ENCODE measurements around the gene PAM16.
"Not testable (repeated sequence)": the region's sequence is repeated elsewhere in the genome, so short reads cannot be mapped to it uniquely, and the experiment has no call there.

The PAM16 gene

GRCh38 chr16:4352843-4353242, 1.7 kb upstream of the PAM16 start:
- DNase-seq (ENCODE audit: low spot score): no peak

- no peak for DNase-seq (ENCODE audit: low spot score)
Observed at GRCh38 chr16:4351880-4352279, 759 bp upstream of the PAM16 start.

GRCh38 chr16:4350365-4350786, 745 bp downstream of the PAM16 start:
- no peak for DNase-seq (ENCODE audit: low spot score)

GRCh38 chr16:4349332-4349731, 1.8 kb downstream of the PAM16 start:
- no peak for DNase-seq (ENCODE audit: low spot score)

- DNase-seq (ENCODE audit: low spot score): no peak
Observed at GRCh38 chr16:4347765-4348509, 3.2 kb downstream of the PAM16 start.

GRCh38 chr16:4347010-4347409, 4.1 kb downstream of the PAM16 start:
- no peak for DNase-seq (ENCODE audit: low spot score)

GRCh38 chr16:4345836-4346781, 5.0 kb downstream of the PAM16 start:
- no peak for DNase-seq (ENCODE audit: low spot score)

- no peak for DNase-seq (ENCODE audit: low spot score)
Observed at GRCh38 chr16:4344983-4345835, 5.9 kb downstream of the PAM16 start.

- not testable (repeated sequence) for DNase-seq (ENCODE audit: low spot score)
Observed at GRCh38 chr16:4344300-4344982, 6.7 kb downstream of the PAM16 start.

- DNase-seq (ENCODE audit: low spot score): no peak
Observed at GRCh38 chr16:4342866-4343744, 8.0 kb downstream of the PAM16 start.

- no peak for DNase-seq (ENCODE audit: low spot score)
Observed at GRCh38 chr16:4341250-4341649, 9.9 kb downstream of the PAM16 start.

GRCh38 chr16:4340443-4340842, 10.7 kb downstream of the PAM16 start:
- no peak for DNase-seq (ENCODE audit: low spot score)

GRCh38 chr16:4339909-4340308, 11.2 kb downstream of the PAM16 start:
- DNase-seq (ENCODE audit: low spot score): no peak

GRCh38 chr16:4339455-4339854, 11.7 kb downstream of the PAM16 start:
- DNase-seq (ENCODE audit: low spot score): no peak

GRCh38 chr16:4338712-4339299, 12.3 kb downstream of the PAM16 start:
- no peak for DNase-seq (ENCODE audit: low spot score)

GRCh38 chr16:4338125-4338582, 13.0 kb downstream of the PAM16 start:
- no peak for DNase-seq (ENCODE audit: low spot score)

- DNase-seq (ENCODE audit: low spot score): no peak
Observed at GRCh38 chr16:4337540-4338088, 13.5 kb downstream of the PAM16 start.

GRCh38 chr16:4336701-4337539, 14.2 kb downstream of the PAM16 start:
- DNase-seq (ENCODE audit: low spot score): no peak
